Stimulated activated naive B cell treated with anti-CD40 and anti-IgM and Interleukin-4, amounts not matched to agents 10 μg/mL and 1 μg/mL and 100 μg/mL, for 72 hours (primary cell): ENCODE results near the gene CCL15.
A peak's percentile ranks its signal among the peaks of the same experiment; 100 is the strongest.
"Not testable (repeated sequence)": the region's sequence is repeated elsewhere in the genome, so short reads cannot be mapped to it uniquely, and the experiment has no call there.

Experiments used
- ATAC-seq, 2 donors: fragments of 150-1000 bp; cut with Tn5 transposase; replicated peaks; 2 replicates each; pipeline ENCODE4 v1.10.0; 2021; ENCODE audit warnings: moderate library complexity in 1 of 2
- DNase-seq: peaks from one replicate; pipeline ENCODE4 v3.0.0; 2021
- H3K27ac Mint-ChIP-seq: one replicate; pipeline ENCODE4 v1.8.0; 2022; ENCODE audit warnings: mild to moderate bottlenecking, mixed read lengths
- H3K27me3 Mint-ChIP-seq, 2 donors: one replicate each; pipeline ENCODE4 v1.8.0; 2022; ENCODE audit warnings: mixed read lengths in 2 of 2
- H3K36me3 Mint-ChIP-seq, 2 donors: one replicate each; pipeline ENCODE4 v1.8.0; 2022; ENCODE audit warnings: mixed read lengths in 2 of 2, mild to moderate bottlenecking in 1 of 2
- H3K4me1 Mint-ChIP-seq, 2 donors: one replicate each; pipeline ENCODE4 v1.8.0; 2022; ENCODE audit warnings: mixed read lengths in 2 of 2, mild to moderate bottlenecking in 1 of 2
- H3K4me3 Mint-ChIP-seq, 2 donors: one replicate each; pipeline ENCODE4 v1.8.0; 2022; ENCODE audit warnings: mild to moderate bottlenecking in 2 of 2, mixed read lengths in 2 of 2, moderate library complexity in 1 of 2
- H3K9me3 Mint-ChIP-seq, 2 donors: one replicate each; pipeline ENCODE4 v1.8.0; 2022; ENCODE audit warnings: mixed read lengths in 2 of 2, mild to moderate bottlenecking in 1 of 2

Gene CCL15, protein sequence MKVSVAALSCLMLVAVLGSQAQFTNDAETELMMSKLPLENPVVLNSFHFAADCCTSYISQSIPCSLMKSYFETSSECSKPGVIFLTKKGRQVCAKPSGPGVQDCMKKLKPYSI

DNA sequence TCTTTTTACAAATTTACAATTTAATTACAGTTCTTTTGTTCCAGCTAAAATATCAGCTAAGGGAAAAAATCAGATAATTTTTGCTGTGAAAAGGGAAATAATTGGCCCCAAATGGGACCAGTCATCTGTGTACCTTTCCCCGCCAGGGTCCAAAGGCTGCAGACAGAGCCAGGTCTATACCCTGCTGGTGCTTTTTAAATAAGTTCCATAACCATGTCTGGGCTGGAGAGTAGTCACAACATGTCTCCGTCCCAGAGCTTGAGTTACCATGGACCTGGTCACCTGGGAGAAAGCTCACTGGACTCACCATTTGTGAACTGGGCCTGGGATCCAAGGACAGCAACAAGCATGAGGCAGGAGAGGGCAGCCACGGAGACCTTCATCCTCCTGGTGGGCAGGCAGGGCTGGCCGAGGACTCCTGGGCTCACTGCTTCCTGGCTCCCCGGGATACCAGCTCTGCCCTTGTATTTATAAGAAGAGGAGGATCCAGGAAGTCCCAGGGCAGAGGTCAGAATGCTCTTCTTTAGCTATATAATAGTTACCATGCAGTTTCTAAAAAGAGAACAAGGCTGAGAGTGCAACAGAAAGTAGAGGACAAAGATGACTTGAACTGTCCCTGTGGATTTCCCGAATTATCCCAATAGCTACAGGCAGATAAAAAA, at the start of gene CCL15:
CCL15 (minus strand) TSS at position 444 of the 662 bp plus-strand sequence; CDS start at position 383, 61 bp downstream.
- Mint-ChIP-seq H3K4me1 (peaks cover 26 to 60% of the 10 kb centered on the region in 2 donors), H3K27me3 (peaks cover 0 to 4% of the 10 kb centered on the region in 2 donors), H3K4me3 (no peak within 1 kb of the TSS), H3K9me3 (no peaks in the 10 kb centered on the region), H3K36me3 (no peaks in the 10 kb centered on the region), H3K27ac (no peak within 1 kb of the TSS)
- no peak for ATAC-seq
- DNase-seq, result no peak

DNA sequence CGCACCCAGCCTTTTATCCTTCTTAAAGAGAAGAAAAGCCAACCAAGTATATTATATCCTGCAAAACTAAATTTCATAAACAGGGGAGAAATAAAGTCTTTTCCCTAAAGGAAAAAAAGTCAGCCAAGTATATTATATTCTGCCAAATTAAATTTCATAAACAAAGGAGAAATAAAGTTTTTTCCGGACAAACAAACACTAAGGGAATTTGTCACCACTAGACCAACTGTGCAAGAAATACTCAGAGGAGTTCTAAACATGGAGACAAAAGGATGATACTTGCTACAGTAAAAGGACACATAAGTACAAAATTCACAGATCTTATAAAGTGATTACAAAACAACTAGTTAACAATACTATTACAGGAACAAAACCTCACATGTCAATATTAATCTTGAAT, 48.3 kb upstream of the CCL15 start:
- Mint-ChIP-seq H3K4me3 (no peak overlapping the region), H3K27ac (no peak overlapping the region)
- ATAC-seq, result no peak

GRCh38 chr17:36048066-36048465, 46.7 kb upstream of the CCL15 start:
- no peak overlapping the region for H3K27ac Mint-ChIP-seq
- ATAC-seq (no peak), DNase-seq (no peak)
- peaks cover 5 to 17% of the 10 kb centered on the region in 2 donors for H3K36me3 Mint-ChIP-seq
- H3K9me3 Mint-ChIP-seq, result peaks cover 14 to 24% of the 10 kb centered on the region in 2 donors
- peaks cover 22 to 31% of the 10 kb centered on the region in 2 donors for H3K27me3 Mint-ChIP-seq
- no peaks in the 10 kb centered on the region for H3K4me1 Mint-ChIP-seq
- H3K4me3 Mint-ChIP-seq, result no peak overlapping the region

More for the DNA sequence above, 48.3 kb upstream of the CCL15 start:
- Mint-ChIP-seq H3K9me3 (peaks cover 14 to 24% of the 10 kb centered on the region in 2 donors), H3K4me1 (no peaks in the 10 kb centered on the region), H3K27me3 (peaks cover 16 to 27% of the 10 kb centered on the region in 2 donors), H3K36me3 (peaks cover 5 to 17% of the 10 kb centered on the region in 2 donors)
- DNase-seq, result no peak

DNA sequence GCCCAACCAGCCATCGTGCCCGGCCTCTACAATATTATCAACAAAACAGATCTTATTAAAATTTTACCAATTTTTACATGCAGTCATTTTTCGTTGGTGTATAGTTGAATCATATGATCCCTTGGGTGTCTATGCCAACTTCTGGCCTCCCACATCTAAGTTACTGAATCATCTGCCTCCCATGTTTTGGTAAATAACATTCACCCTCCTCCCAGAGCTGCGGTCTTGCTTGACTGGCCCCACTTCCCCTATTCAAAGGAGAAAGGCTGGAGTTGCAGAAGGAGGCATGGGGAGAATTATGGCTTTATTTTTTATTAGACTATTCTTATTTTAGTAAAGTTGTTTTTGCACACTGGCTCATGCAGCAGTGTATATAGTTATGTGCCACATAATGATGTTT, 34.9 kb upstream of the CCL15 start:
- peaks cover 4 to 15% of the 10 kb centered on the region in 2 donors for H3K27me3 Mint-ChIP-seq
- H3K36me3 Mint-ChIP-seq, result no peaks in the 10 kb centered on the region
- H3K4me1 Mint-ChIP-seq, result peaks cover 7 to 18% of the 10 kb centered on the region in 2 donors
- H3K9me3 Mint-ChIP-seq, result no peaks in the 10 kb centered on the region
- H3K4me3 Mint-ChIP-seq, result no peak overlapping the region
- DNase-seq (no peak), ATAC-seq (no peak)
- no peak overlapping the region for H3K27ac Mint-ChIP-seq

DNA sequence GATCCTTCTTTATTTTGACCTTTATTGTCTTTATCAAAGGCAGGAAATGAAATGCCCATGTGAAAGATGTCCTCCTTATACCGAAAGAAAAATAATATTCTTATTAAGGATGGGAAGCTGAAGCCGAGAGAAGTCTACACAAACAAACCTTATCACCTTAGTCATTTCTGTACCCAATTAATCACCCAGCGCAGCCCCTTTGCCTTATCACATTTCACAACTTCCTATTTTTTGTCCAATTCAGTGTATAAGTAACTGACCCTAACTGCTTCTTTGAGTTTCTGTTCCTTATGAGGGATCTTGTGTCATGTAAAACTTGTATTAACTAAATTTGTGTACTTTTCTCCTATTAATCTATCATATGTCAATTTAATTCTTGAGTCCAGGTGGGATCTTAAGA, 32.8 kb upstream of the CCL15 start:
- Mint-ChIP-seq H3K27me3 (peaks cover 16 to 26% of the 10 kb centered on the region in 2 donors), H3K4me1 (peaks cover 7 to 18% of the 10 kb centered on the region in 2 donors), H3K27ac (no peak overlapping the region), H3K36me3 (no peaks in the 10 kb centered on the region), H3K9me3 (no peaks in the 10 kb centered on the region), H3K4me3 (no peak overlapping the region)
- peak; percentile 99 for ATAC-seq
- peak; percentile 20 for DNase-seq

DNA sequence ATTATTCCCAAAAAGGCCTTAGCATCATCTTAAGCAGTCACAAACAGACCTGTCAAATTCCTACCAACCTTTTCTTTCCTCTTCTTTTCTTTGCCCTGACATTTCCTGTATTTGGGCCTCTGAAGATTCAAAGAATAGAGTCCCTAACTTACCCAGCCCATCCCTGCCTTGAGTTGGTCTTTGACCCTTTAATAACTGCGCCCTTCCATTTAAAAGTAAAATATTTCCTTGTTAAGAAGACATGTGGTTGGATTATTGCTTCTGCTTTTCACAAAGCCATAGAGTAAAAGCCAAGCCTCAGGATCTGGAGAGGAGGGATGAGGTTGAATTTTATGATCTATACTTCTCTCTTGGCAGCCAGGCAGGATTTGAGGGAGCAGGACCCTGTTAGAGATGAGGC, 29.6 kb upstream of the CCL15 start:
- ATAC-seq, result no peak
- Mint-ChIP-seq H3K27me3 (peaks cover 22 to 33% of the 10 kb centered on the region in 2 donors), H3K36me3 (no peaks in the 10 kb centered on the region), H3K4me3 (no peak overlapping the region), H3K4me1 (peaks cover 7 to 18% of the 10 kb centered on the region in 2 donors), H3K27ac (no peak overlapping the region), H3K9me3 (no peaks in the 10 kb centered on the region)
- DNase-seq, result no peak

GRCh38 chr17:36027761-36028160, 26.4 kb upstream of the CCL15 start:
- Mint-ChIP-seq H3K4me3 (no peak overlapping the region), H3K27ac (no peak overlapping the region), H3K4me1 (no peaks in the 10 kb centered on the region), H3K27me3 (peaks cover 22 to 31% of the 10 kb centered on the region in 2 donors), H3K9me3 (no peaks in the 10 kb centered on the region), H3K36me3 (no peaks in the 10 kb centered on the region)
- no peak for DNase-seq
- ATAC-seq, result no peak

DNA sequence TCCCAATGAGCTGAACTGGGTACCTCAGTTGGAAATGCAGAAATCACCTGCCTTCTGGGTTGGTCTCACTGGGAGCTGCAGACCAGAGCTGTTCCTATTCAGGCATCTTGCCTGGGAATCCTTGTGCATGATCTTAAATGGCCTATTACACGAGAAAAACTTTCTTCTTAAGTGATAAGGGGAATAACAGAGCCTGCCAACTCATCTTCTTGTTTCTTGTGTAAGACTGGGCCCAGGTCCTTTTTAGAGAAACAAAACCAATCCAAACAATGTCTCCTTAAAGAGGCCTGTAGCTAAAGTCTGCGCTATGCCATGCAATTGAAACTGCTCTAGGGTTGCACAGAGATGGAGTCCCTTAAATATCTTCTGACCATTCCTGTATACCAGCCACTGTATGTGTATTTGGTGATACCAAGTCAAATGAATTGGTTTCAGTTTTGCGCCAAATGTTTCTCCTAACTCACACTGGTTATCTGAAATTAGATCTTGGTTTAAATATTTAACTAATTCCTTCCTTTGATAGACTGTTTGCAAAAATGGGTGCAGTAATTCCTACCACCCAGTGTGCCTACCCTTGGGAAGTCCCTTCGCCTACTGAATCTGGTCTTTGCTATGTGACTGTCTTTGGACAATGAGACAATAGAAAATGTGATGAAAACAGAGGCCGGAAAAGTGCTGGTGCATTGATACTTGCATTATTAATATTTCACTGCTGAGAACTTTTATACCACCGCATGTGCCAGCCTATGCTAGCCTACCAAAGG, 22.9 kb upstream of the CCL15 start:
- DNase-seq, result no peak
- H3K4me1 Mint-ChIP-seq, result no peaks in the 10 kb centered on the region
- H3K4me3 Mint-ChIP-seq, result no peak overlapping the region
- H3K36me3 Mint-ChIP-seq, result no peaks in the 10 kb centered on the region
- no peak for ATAC-seq
- H3K27me3 Mint-ChIP-seq, result peaks cover 10 to 22% of the 10 kb centered on the region in 2 donors
- H3K27ac Mint-ChIP-seq, result no peak overlapping the region
- H3K9me3 Mint-ChIP-seq, result peaks cover 0 to 2% of the 10 kb centered on the region in 2 donors

GRCh38 chr17:36019423-36019822, 18.1 kb upstream of the CCL15 start:
- Mint-ChIP-seq H3K27me3 (peaks cover 4 to 13% of the 10 kb centered on the region in 2 donors), H3K9me3 (peaks cover 0 to 2% of the 10 kb centered on the region in 2 donors), H3K4me3 (no peak overlapping the region), H3K4me1 (peaks cover 11 to 19% of the 10 kb centered on the region in 2 donors), H3K36me3 (no peaks in the 10 kb centered on the region), H3K27ac (no peak overlapping the region)
- DNase-seq (no peak), ATAC-seq (no peak)

GRCh38 chr17:36017799-36018198, 16.4 kb upstream of the CCL15 start, which contains the start of gene CCL23:
CCL23 (minus strand) TSS chr17:36017972; CDS start chr17:36017897, 75 bp downstream.
- peaks cover 11 to 20% of the 10 kb centered on the region in 2 donors for H3K4me1 Mint-ChIP-seq
- peaks cover 1 to 2% of the 10 kb centered on the region in 2 donors for H3K9me3 Mint-ChIP-seq
- peak; percentile 45 to 48 for ATAC-seq
- H3K4me3 Mint-ChIP-seq, result no peak within 1 kb of the TSS
- DNase-seq, result no peak
- peaks cover 0 to 10% of the 10 kb centered on the region in 2 donors for H3K27me3 Mint-ChIP-seq
- H3K27ac Mint-ChIP-seq, result no peak within 1 kb of the TSS
- H3K36me3 Mint-ChIP-seq, result no peaks in the 10 kb centered on the region

- Mint-ChIP-seq H3K36me3 (peaks cover 0 to 4% of the 10 kb centered on the region in 2 donors), H3K27me3 (no peaks in the 10 kb centered on the region), H3K9me3 (peaks cover 6 to 7% of the 10 kb centered on the region in 2 donors), H3K4me1 (peaks cover 11 to 23% of the 10 kb centered on the region in 2 donors), H3K4me3 (no peak overlapping the region), H3K27ac (peak overlapping the region; percentile 20)
- DNase-seq (no peak), ATAC-seq (no peak)
Observed at GRCh38 chr17:36016555-36016954, 15.2 kb upstream of the CCL15 start.

- not testable (repeated sequence) for H3K27ac Mint-ChIP-seq, H3K36me3 Mint-ChIP-seq, H3K4me3 Mint-ChIP-seq, H3K27me3 Mint-ChIP-seq, H3K9me3 Mint-ChIP-seq, ATAC-seq, DNase-seq
- H3K4me1 Mint-ChIP-seq, result peaks cover 11 to 23% of the 10 kb centered on the region in 2 donors
Observed at GRCh38 chr17:36015895-36016294, 14.5 kb upstream of the CCL15 start.

GRCh38 chr17:36014946-36015345, 13.6 kb upstream of the CCL15 start:
- DNase-seq (no peak), ATAC-seq (no peak)
- Mint-ChIP-seq H3K27ac (no peak overlapping the region), H3K9me3 (peaks cover 6 to 7% of the 10 kb centered on the region in 2 donors), H3K4me1 (peaks cover 11 to 23% of the 10 kb centered on the region in 2 donors), H3K4me3 (no peak overlapping the region), H3K36me3 (peaks cover 0 to 4% of the 10 kb centered on the region in 2 donors), H3K27me3 (no peaks in the 10 kb centered on the region)

- H3K4me3 Mint-ChIP-seq, result no peak overlapping the region
- H3K9me3 Mint-ChIP-seq, result peaks cover 12 to 16% of the 10 kb centered on the region in 2 donors
- no peak for DNase-seq
- ATAC-seq, result no peak
- H3K27ac Mint-ChIP-seq, result no peak overlapping the region
- H3K27me3 Mint-ChIP-seq, result no peaks in the 10 kb centered on the region
- peaks cover 2 to 4% of the 10 kb centered on the region in 2 donors for H3K36me3 Mint-ChIP-seq
- H3K4me1 Mint-ChIP-seq, result peaks cover 0 to 4% of the 10 kb centered on the region in 2 donors
Observed at GRCh38 chr17:36011201-36011600, 9.8 kb upstream of the CCL15 start.
